MM.1S (cell line): ENCODE measurements around the gene KIF5C.

Source experiments
- DNase-seq: peaks from one replicate; pipeline ENCODE4 v3.0.0-alpha.2; 2015
- H2AFZ ChIP-seq: fragments of 300-600 bp; sonication (generic); 2 replicates; pipeline ENCODE4 v1.6.0; 2016; ENCODE audit warnings: antibody characterized with exemption, low read length
- H3F3A ChIP-seq: fragments of 300-600 bp; sonication (generic); 2 replicates; pipeline ENCODE4 v1.6.1; 2016; ENCODE audit warnings: mild to moderate bottlenecking, antibody characterized with exemption, low read length, moderate library complexity, mixed read lengths; ENCODE audit not compliant: insufficient read depth
- H3K27ac ChIP-seq: fragments of 300-600 bp; sonication (generic); 2 replicates; pipeline ENCODE4 v1.5.1; 2016; ENCODE audit warnings: mild to moderate bottlenecking, low read length
- H3K27me3 ChIP-seq: fragments of 300-600 bp; sonication (generic); replicated peaks from 2 replicates; pipeline ENCODE4 v1.6.0; 2016; ENCODE audit warnings: low read length; ENCODE audit not compliant: insufficient read depth
- H3K36me3 ChIP-seq: fragments of 300-600 bp; sonication (generic); replicated peaks from 2 replicates; pipeline ENCODE4 v1.6.1; 2016; ENCODE audit warnings: mild to moderate bottlenecking, low read length, mixed read lengths; ENCODE audit not compliant: insufficient read depth
- H3K4me1 ChIP-seq: fragments of 300-600 bp; sonication (generic); 2 replicates; pipeline ENCODE4 v1.6.1; 2016; ENCODE audit warnings: low read length, mixed read lengths
- H3K4me2 ChIP-seq: fragments of 300-600 bp; sonication (generic); 2 replicates; pipeline ENCODE4 v1.6.0; 2016; ENCODE audit warnings: low read depth, low read length
- H3K4me3 ChIP-seq: fragments of 300-600 bp; sonication (generic); 2 replicates; pipeline ENCODE4 v1.5.1; 2016; ENCODE audit warnings: low read length, mixed read lengths
- H3K79me2 ChIP-seq: fragments of 300-600 bp; sonication (generic); 2 replicates; pipeline ENCODE4 v1.6.1; 2016; ENCODE audit warnings: mixed run types, low read length, mixed read lengths
- H3K9ac ChIP-seq: fragments of 300-600 bp; sonication (generic); 2 replicates; pipeline ENCODE4 v1.6.1; 2016; ENCODE audit warnings: low read length, mixed read lengths
- H3K9me2 ChIP-seq: fragments of 300-600 bp; sonication (generic); replicated peaks from 2 replicates; pipeline ENCODE4 v1.6.1; 2016; ENCODE audit warnings: mild to moderate bottlenecking, low read length, mixed read lengths; ENCODE audit not compliant: insufficient read depth
- H3K9me3 ChIP-seq: fragments of 300-600 bp; sonication (generic); replicated peaks from 2 replicates; pipeline ENCODE4 v1.6.1; 2016; ENCODE audit warnings: mild to moderate bottlenecking, low read length, mixed read lengths; ENCODE audit not compliant: insufficient read depth
- H4K20me1 ChIP-seq: fragments of 300-600 bp; sonication (generic); 2 replicates; pipeline ENCODE4 v1.6.1; 2016; ENCODE audit warnings: mild to moderate bottlenecking, low read length, moderate library complexity, mixed read lengths; ENCODE audit not compliant: insufficient read depth
- EZH2 ChIP-seq: fragments of 300-600 bp; sonication (generic); optimal IDR thresholded peaks from 2 replicates; pipeline ENCODE3; 2017; ENCODE audit warnings: low read depth, mild to moderate bottlenecking, antibody characterized with exemption, low read length, mixed read lengths
- EZH2phosphoT487 ChIP-seq: fragments of 300-600 bp; sonication (generic); IDR thresholded peaks from 2 replicates; pipeline ENCODE4 v1.6.1; 2018; ENCODE audit warnings: antibody characterized with exemption, low read length
- TF ChIP-seq, protein P1 (sequence below): fragments of 300-600 bp; sonication (generic); IDR thresholded peaks from 2 replicates; pipeline ENCODE4 v1.5.1; 2016; ENCODE audit warnings: antibody characterized with exemption, low read length, mixed read lengths

Gene KIF5C

GRCh38 chr2:148913492-148913891, 38.5 kb downstream of the KIF5C start:
- no peak for DNase-seq
- TF ChIP-seq EZH2phosphoT487 (no peak), EZH2 (no peak)
- TF ChIP-seq, protein P1, sequence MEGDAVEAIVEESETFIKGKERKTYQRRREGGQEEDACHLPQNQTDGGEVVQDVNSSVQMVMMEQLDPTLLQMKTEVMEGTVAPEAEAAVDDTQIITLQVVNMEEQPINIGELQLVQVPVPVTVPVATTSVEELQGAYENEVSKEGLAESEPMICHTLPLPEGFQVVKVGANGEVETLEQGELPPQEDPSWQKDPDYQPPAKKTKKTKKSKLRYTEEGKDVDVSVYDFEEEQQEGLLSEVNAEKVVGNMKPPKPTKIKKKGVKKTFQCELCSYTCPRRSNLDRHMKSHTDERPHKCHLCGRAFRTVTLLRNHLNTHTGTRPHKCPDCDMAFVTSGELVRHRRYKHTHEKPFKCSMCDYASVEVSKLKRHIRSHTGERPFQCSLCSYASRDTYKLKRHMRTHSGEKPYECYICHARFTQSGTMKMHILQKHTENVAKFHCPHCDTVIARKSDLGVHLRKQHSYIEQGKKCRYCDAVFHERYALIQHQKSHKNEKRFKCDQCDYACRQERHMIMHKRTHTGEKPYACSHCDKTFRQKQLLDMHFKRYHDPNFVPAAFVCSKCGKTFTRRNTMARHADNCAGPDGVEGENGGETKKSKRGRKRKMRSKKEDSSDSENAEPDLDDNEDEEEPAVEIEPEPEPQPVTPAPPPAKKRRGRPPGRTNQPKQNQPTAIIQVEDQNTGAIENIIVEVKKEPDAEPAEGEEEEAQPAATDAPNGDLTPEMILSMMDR = no peak
- no peaks in the 10 kb centered on the region for H3K27me3 ChIP-seq
- no peak overlapping the region for H3K27ac ChIP-seq
- no peaks in the 10 kb centered on the region for H3K9me2 ChIP-seq
- H3K36me3 ChIP-seq = no peaks in the 10 kb centered on the region
- H3K9ac ChIP-seq = no peak overlapping the region
- H3K4me2 ChIP-seq = no peak overlapping the region
- H2AFZ ChIP-seq = no peak overlapping the region
- H3K4me3 ChIP-seq = no peak overlapping the region
- no peaks in the 10 kb centered on the region for H3K4me1 ChIP-seq
- H3K9me3 ChIP-seq = no peaks in the 10 kb centered on the region
- H4K20me1 ChIP-seq = no peaks in the 10 kb centered on the region
- no peaks in the 10 kb centered on the region for H3F3A ChIP-seq
- H3K79me2 ChIP-seq = no peaks in the 10 kb centered on the region

- TF ChIP-seq EZH2 (no peak), EZH2phosphoT487 (no peak)
- TF ChIP-seq, protein P1 = no peak
- H3K9ac ChIP-seq = no peak overlapping the region
- no peaks in the 10 kb centered on the region for H3K9me2 ChIP-seq
- H3K79me2 ChIP-seq = no peaks in the 10 kb centered on the region
- H3K27ac ChIP-seq = no peak overlapping the region
- H3F3A ChIP-seq = no peaks in the 10 kb centered on the region
- H3K4me2 ChIP-seq = no peak overlapping the region
- H4K20me1 ChIP-seq = no peaks in the 10 kb centered on the region
- H3K27me3 ChIP-seq = no peaks in the 10 kb centered on the region
- no peak overlapping the region for H3K4me3 ChIP-seq
- H2AFZ ChIP-seq = no peak overlapping the region
- no peaks in the 10 kb centered on the region for H3K9me3 ChIP-seq
- no peak for DNase-seq
- no peaks in the 10 kb centered on the region for H3K36me3 ChIP-seq
- no peaks in the 10 kb centered on the region for H3K4me1 ChIP-seq
These were observed 39.4 kb downstream of the KIF5C start for GRCh38 chr2:148914463-148914862.

GRCh38 chr2:148917431-148917830, 42.4 kb downstream of the KIF5C start:
- Histone ChIP-seq H3K27me3 (no peaks in the 10 kb centered on the region), H3K9me3 (no peaks in the 10 kb centered on the region), H3K9me2 (no peaks in the 10 kb centered on the region), H3K27ac (no peak overlapping the region), H3K4me2 (no peak overlapping the region), H2AFZ (no peak overlapping the region), H3K9ac (no peak overlapping the region), H3F3A (no peaks in the 10 kb centered on the region), H3K4me1 (no peaks in the 10 kb centered on the region), H3K79me2 (no peaks in the 10 kb centered on the region), H4K20me1 (no peaks in the 10 kb centered on the region), H3K4me3 (no peak overlapping the region), H3K36me3 (no peaks in the 10 kb centered on the region)
- DNase-seq = no peak
- TF ChIP-seq, protein P1 = no peak
- TF ChIP-seq EZH2 (no peak), EZH2phosphoT487 (no peak)
